ENCODE results near the gene MACIR.

- TF ChIP-seq CTCF (IDR thresholded peaks at IDR 0.05) (no peak), GATA3 (IDR thresholded peaks at IDR 0.05; ENCODE audit: borderline replicate concordance) (no peak), HDAC2 (IDR thresholded peaks at IDR 0.05) (no peak), JUN (IDR thresholded peaks at IDR 0.05) (no peak), CEBPB (IDR thresholded peaks at IDR 0.05) (no peak)
These were observed 2.9 kb upstream of the MACIR start for GRCh38 chr5:103255691-103256090.
